NCI-H526 treated with DMSO at 0.1 percent for 48 hours (cell line): ENCODE measurements around the gene RBM19.

Source experiments
- DNase-seq: peaks from one replicate; lab custom pipeline; 2025; lab: John Stamatoyannopoulos, UW

The RBM19 gene

GRCh38 chr12:113958108-113958507 lies 8.0 kb downstream of the RBM19 start:
- DNase-seq: no peak

- no peak for DNase-seq
Observed at GRCh38 chr12:113957627-113958026, 8.5 kb downstream of the RBM19 start.

DNA sequence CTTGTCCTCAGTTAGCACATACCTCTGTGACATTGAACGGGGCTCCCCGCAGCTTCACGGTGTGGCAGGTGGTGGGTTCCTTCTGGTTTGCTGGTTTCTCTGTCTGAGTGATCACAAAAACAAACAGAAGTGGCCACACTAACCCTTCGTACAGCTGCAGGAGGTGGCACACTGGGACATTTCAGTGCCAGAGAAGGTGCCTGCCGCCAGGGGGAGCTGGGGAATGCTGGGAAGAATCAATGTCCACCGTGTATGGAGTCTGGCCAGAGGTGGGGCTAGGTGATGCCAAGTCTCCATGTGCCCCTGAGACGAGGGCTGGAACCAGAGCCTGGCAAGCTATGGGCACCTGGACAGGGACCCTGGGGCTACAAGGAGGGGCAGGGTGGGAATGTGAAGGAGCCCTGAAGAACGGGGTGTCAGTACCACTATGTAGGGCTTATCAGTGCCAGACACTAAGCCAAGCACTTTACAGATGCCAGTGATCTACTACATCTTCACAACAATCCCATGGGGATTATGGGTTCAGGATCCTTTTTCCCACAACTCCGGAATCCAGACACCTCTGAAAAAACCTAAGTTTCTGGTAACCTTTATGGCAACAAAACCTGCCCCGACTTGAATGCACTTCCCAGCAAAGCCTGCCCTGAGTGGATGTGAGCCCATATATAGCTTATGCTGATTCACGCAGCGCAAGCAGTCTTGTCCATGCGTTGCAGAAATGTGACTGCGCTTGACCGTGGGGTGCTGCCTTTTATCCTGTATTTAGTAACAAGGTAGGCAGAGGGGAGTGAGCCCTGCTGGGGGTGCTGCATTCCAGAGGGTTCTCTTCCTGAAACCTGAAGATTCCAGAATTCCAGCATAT lies 10.8 kb downstream of the RBM19 start:
- DNase-seq: no peak

GRCh38 chr12:113954547-113954946 lies 11.6 kb downstream of the RBM19 start:
- DNase-seq: no peak

- no peak for DNase-seq
Observed at GRCh38 chr12:113950873-113951272, 15.3 kb downstream of the RBM19 start.

DNA sequence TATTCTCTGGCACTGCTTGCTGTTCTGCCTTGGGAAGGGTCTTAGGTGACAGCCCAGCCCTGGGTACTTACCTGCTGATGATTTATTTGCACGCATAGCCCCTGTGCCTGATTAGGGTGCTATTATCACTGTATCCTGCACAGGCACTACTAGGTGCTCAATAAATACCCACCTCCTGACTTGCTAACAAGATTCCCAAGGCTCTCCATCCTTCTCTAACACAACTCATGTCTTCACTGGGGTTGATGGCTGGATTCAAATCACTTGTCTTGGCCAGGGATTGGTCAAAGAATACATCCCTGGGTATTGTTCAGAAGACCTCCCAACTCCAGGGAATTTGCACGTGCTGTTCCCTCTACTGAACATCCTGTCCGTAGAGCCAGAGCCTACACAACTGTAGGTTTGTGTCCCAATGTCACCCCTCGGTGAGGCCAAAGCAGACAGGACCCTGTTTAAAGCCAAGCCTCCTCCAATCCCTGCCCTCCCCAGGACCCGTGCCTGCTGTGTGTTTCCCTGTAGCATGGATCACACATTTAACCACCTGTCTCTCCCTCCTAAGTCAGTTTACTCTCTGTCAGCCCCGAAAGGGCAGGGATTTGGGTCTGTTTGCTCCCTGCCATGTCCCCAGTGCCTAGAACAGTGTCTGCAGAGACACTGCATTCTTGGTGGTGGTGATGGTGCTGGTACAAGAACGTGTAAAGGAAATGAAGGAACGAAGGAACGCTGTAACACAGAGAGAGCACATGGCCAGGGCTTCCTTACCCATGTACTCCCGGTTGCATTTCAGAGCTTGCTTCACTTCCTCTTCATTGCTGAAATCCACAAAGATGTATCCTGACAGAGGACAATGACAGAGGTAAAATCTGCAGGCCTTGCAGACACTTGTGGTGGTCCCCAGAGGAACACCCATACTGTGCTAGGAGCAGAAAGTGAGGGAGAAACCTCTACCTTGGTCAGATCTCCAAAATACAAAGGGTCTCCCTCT lies 16.5 kb downstream of the RBM19 start:
- no peak for DNase-seq

DNA sequence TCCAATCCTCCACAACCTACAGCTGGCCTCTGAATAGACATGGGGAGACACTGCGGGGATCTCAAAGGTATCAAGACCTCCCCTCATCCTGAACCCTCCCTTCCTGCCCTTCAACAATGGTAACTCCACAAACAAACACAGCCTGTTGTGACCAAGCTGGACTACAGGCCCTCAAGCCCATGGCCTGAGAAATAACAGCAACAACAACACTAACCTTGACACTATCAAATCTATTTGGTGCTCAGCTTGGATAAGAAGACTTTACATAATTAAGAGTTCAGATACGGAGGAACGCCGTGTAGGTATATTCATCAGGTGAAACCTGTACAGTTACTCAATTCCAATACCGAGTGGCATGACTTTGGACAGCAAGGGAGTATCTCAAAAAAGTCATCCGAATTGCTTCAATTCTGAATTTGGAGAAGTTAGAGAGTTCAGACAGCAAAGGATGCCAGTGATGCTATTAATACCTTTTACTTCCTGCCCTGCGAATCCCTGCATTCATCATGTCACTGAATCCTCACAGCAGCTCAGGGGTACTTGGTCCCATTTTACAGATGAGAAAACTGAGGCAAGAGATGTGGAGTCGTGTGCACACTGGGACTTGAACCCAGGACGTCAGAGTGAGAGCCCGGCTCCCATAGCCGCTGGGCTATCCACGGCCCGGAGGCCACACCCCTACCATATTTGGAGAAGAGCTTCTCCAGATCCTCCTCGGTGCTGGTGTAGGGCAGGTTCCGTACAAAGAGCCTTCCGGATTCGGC lies 17.8 kb downstream of the RBM19 start:
- no peak for DNase-seq

- no peak for DNase-seq
Observed at GRCh38 chr12:113946175-113946574, 19.9 kb downstream of the RBM19 start.

DNA sequence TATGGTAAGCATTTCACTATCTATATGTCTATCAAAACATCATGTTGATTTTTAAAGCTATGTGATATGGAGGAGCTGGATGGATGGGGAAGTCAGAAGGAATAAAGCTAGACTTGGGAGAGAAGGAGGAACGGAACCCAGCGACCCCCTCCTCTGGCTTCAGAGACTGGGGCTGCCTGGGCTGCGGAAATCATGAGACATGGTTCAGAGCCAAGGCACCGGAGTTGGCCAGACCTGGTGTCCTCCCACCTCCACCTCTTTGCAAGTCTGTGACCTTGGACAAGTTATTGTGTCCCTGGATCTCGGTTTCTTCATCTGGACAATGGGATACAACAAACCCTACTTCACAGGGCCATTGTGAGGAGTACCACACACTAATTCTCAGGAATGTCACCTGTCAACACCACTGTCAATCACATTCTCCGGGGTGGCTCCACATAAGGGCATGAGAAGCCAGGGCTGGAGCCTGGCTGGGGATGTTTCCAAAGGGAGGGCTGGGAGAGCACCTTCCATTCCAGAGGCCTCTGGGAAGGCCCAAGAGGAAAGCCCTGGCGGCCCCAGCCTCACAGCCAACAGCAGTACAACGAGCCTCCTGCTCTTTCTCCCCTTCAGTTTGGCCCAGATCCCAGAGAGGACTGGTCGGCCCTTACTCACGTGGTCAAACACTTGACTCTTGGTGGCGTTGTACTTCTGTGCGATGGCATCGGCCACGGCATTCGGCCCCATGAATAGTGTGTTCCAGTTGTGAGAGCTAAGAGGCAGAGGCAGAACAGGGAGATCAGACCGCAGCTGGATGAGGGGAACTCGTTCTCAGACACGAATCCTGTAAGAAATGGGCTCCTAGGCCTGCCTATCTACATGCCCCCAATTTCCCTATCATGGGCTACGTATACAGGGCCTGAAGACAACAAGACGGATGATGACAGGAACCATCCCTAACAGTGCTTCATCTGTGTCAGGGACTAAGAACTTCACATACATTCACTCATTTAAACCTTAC lies 20.7 kb downstream of the RBM19 start:
- no peak for DNase-seq

GRCh38 chr12:113942209-113942608 lies 23.9 kb downstream of the RBM19 start:
- no peak for DNase-seq

GRCh38 chr12:113941208-113941486 lies 25.0 kb downstream of the RBM19 start:
- no peak for DNase-seq

DNA sequence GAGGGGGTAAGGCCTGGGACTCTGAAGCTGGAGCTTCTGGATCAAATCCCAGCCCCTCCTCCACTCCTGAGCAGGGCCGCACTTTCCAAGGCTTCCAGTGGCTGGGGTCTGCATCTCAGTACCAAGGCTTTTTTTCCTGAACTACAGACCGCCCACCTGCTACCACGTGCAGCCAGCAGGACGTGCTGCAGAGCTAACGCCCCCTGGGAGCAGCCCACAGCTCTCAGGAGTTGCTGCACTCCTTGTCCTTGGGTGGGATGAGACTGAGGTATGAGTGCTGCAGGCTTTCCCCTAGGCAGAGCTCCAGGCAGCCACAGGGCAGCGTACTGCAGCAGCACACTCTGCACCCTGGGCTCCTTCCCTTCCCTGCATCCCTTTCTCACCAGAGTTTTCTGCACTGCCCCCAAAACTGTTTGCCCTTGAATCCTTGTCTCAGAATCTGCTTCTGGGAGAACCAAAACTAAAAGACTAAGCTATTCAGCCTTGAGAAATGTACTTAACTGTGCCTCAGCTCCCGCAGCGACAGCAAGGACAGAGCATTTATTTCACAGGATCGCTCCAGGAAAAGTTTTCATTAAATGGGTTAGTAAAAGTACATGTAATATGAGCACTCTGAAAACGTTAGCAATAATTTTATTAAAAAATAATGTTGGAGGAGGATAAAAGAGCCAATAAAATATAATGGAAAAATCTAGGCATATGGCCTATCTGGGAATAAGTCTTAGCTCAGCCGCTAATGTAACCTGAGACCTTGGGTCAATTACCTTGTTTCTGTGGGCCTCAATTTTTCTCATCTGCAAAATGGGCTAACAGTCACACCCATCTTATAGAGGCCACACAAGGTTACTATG lies 25.5 kb downstream of the RBM19 start:
- no peak for DNase-seq

- DNase-seq: no peak
Observed at GRCh38 chr12:113939867-113940266, 26.3 kb downstream of the RBM19 start.

DNA sequence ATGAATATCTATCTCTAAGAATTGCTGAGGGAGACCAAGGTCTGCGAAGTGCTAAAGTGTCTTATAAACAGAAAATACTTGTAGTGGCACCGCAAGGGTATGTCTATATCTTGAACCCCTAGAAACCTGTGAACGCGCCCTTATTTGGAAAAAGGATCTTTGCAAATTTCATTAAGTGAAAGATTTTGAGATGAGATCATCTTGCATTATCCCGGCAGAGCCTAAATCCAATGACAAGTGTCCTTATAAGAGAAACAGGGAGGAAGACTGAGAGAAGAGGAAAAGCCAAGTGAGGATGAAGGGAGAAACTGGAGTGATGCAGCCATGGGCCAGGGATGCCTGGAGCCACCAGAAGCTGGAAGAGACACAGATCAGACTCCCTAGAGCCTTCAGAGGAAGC lies 27.7 kb downstream of the RBM19 start:
- no peak for DNase-seq

- DNase-seq: no peak
Observed at GRCh38 chr12:113936460-113936859, 29.7 kb downstream of the RBM19 start.

DNA sequence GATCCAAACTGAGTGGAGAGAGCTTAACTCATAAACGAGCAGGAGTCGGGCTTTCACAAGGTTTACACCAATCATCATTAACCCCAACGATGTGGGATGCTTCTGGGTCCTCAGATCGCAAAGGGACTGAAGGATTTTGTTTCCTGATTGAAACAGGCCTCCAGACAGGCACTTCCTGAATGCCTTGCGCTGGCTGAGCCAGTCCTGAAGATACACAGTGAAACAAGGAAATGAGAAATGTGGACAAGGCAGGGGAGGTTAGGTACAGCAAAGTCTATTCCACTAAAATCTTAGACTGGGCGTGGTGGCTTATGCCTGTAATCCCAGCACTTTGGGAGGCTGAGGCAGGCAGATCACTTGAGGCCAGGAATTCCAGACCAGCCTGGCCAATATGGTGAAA lies 30.7 kb downstream of the RBM19 start:
- DNase-seq: no peak

- DNase-seq: no peak
Observed at GRCh38 chr12:113934946-113935345, 31.2 kb downstream of the RBM19 start.

DNA sequence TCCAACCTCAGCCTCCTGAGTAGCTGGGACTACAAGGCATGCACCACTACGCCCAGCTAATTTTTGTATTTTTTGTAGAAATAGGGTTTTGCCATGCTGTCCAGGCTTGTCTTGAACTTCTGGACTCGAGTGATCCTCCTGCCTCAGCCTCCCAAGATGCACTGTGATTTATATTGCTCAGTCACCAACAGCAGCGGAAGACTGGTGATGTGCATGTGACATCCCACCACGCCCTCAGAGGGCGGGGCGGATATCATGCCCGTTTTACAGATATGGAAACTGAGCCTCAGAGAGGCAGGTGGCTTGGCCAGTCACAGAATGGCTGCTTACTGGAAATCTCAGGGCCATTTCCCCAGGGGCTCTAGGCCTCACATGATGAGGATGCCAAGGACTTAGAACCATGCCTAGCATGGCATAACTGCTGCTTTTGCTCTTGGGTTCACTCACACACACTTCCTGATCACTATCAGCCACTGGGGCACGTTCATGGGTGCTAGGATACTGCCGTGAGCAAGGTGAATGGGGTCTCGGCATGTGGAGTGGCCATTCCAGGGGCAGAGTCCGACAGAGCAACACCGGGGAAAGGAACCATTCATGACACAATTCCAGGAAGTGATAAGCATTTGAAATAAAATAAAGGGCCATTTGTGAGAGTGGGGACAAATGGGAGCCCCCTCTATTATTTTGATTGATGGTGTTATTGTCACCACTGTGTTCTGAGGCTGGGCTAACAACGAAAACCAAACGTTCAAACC lies 31.9 kb downstream of the RBM19 start:
- no peak for DNase-seq

DNA sequence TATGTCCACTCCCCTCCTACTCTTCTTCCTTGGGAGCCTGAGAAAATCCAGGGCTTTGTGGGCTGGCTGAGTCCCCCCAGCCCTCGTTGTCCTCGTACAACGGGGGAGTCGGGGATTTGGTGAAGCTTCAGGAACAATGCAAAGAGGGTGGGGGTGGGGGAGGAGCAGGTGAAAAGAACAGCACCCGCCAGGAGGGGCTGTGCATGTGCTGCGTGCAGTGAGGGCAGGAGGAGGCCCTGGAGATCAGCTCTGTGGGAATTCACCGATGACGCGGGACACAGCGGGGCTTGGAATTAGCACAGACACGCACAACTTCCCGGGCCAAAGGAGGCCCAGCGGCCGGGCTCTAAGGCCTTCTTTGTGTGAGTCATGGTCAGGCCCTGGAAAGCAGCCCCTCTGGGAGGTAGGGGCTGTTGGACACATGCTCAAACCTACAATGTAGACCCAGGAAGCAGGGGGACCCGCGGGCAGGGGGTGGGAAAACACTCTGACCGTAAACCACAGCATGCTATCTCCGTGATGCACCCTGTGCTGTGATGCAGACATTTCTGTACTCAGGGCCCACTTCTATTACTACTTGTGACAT lies 32.8 kb downstream of the RBM19 start:
- DNase-seq: no peak
